ENCODE measurements around the gene YIPF1.
"Not testable (repeated sequence)": the region's sequence is repeated elsewhere in the genome, so short reads cannot be mapped to it uniquely, and the experiment has no call there.

Gene YIPF1

DNA sequence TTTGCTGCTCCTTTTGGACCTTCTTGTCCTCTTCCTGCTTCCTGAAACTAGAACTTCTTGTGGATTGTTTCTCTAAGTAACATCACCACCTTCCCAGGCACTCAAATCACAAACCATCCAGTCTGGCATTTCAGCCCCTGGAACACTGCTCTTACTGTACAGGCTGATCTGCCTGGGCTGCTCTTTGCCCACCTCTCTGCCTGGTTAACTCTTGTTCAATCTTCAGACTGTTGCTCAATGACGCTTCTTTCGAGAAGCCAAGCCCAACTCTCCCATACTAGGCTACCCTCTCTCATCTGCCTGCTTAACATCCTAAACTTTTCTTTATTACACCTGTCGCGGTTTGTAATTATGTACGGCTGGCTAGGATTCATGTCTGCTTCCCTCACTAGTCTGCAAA, 5.0 kb upstream of the YIPF1 start:
- no peaks in the 10 kb centered on the region for H3K36me3 ChIP-seq (ENCODE audit: control insufficient read depth, insufficient read depth, low read length)

DNA sequence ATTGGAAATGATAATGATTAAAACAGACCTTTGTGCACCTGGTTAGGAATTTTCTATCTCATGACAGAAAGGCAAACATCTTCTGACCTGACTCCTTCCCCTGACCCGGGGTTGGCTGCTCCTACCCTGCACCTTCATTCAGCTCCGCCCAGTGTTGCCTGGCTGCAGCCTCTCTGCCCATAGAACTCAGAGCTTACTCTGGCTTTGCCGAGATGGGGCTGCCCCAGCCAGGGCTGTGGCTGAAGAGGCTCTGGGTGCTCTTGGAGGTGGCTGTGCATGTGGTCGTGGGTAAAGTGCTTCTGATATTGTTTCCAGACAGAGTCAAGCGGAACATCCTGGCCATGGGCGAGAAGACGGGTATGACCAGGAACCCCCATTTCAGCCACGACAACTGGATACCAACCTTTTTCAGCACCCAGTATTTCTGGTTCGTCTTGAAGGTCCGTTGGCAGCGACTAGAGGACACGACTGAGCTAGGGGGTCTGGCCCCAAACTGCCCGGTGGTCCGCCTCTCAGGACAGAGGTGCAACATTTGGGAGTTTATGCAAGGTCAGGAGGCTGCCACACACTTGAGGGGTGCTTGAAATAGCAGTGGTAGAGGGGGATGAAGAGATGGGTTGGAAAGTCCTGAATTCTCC, 4.5 kb upstream of the YIPF1 start, which contains the start of gene DIO1:
TSS of gene DIO1 (plus strand) at position 189 of the 638 bp plus-strand sequence. CDS start at position 213, 24 bp downstream.
- no peaks in the 10 kb centered on the region for H3K9me3 ChIP-seq (ENCODE audit: control insufficient read depth, insufficient read depth, low read length)
- no peaks in the 10 kb centered on the region for H3K27me3 ChIP-seq (ENCODE audit: control insufficient read depth, insufficient read depth, low read length)
- WGBS (ENCODE audit: insufficient coverage, insufficient read length) = no CpG with 5 or more reads among the region's 14 CpGs
- no peaks in the 10 kb centered on the region for H3K4me1 ChIP-seq (ENCODE audit: control insufficient read depth, insufficient read depth, low read length)
- H3K36me3 ChIP-seq (ENCODE audit: control insufficient read depth, insufficient read depth, low read length) = no peaks in the 10 kb centered on the region
- no peak for DNase-seq (ENCODE audit: low read depth, low spot score)
- H3K27ac ChIP-seq (ENCODE audit: low read length) = no peak within 1 kb of the TSS
- no peak within 1 kb of the TSS for H3K4me3 ChIP-seq (ENCODE audit: low read length)

More for the DNA sequence above, 5.0 kb upstream of the YIPF1 start:
- Histone ChIP-seq H3K9me3 (ENCODE audit: control insufficient read depth, insufficient read depth, low read length) (no peaks in the 10 kb centered on the region), H3K4me1 (ENCODE audit: control insufficient read depth, insufficient read depth, low read length) (no peaks in the 10 kb centered on the region), H3K27me3 (ENCODE audit: control insufficient read depth, insufficient read depth, low read length) (no peaks in the 10 kb centered on the region), H3K27ac (ENCODE audit: low read length) (no peak overlapping the region), H3K4me3 (ENCODE audit: low read length) (no peak overlapping the region)
- WGBS (ENCODE audit: insufficient coverage, insufficient read length) = no CpG with 5 or more reads among the region's 5 CpGs
- DNase-seq (ENCODE audit: low read depth, low spot score) = no peak

DNA sequence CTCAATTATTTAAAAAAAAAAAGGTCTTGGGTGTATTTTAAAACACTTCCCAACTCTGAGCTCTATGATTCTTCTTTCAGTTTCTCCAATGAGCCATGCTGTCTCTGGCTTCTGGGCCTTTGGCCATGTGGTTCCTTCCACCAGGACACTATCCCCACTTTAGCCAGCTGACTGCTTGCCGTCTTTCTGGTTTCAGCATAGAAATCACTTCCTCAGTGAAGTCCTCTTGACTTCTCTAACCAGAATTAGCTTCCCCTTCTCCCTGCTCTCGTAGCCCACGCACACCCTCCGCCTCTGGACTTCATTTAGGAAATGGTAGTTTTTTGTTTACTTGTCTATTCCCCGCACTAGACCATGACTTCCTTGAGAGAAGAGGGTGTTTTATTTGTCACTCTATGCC, 3.3 kb upstream of the YIPF1 start:
- Histone ChIP-seq H3K4me3 (ENCODE audit: low read length) (no peak overlapping the region), H3K27ac (ENCODE audit: low read length) (no peak overlapping the region), H3K4me1 (ENCODE audit: control insufficient read depth, insufficient read depth, low read length) (no peaks in the 10 kb centered on the region), H3K27me3 (ENCODE audit: control insufficient read depth, insufficient read depth, low read length) (no peaks in the 10 kb centered on the region), H3K9me3 (ENCODE audit: control insufficient read depth, insufficient read depth, low read length) (no peaks in the 10 kb centered on the region), H3K36me3 (ENCODE audit: control insufficient read depth, insufficient read depth, low read length) (no peaks in the 10 kb centered on the region)
- no CpG with 5 or more reads among the region's 5 CpGs for WGBS (ENCODE audit: insufficient coverage, insufficient read length)
- DNase-seq (ENCODE audit: low read depth, low spot score) = no peak

DNA sequence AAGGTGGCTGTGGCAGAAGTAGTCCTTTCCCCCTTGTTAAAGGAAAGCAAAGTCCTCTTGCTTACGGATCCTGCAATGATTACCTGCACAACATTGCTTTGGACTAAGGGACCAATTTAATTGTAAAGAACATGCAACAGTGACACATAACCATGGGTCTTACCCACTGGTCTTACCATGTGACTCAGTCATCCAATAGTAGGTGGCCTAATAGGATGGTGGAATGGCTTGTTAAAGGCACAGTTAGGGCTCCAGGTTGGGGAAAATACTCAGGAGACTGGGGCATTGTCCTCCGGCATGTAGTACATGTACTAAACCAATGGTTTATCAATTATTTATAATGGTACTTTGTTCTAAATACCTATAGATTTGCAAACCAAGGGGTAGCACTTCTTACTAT, 2.1 kb upstream of the YIPF1 start:
- WGBS (ENCODE audit: insufficient coverage, insufficient read length) = no CpG with 5 or more reads among the region's 2 CpGs
- H3K27ac ChIP-seq (ENCODE audit: low read length) = no peak overlapping the region
- no peaks in the 10 kb centered on the region for H3K4me1 ChIP-seq (ENCODE audit: control insufficient read depth, insufficient read depth, low read length)

DNA sequence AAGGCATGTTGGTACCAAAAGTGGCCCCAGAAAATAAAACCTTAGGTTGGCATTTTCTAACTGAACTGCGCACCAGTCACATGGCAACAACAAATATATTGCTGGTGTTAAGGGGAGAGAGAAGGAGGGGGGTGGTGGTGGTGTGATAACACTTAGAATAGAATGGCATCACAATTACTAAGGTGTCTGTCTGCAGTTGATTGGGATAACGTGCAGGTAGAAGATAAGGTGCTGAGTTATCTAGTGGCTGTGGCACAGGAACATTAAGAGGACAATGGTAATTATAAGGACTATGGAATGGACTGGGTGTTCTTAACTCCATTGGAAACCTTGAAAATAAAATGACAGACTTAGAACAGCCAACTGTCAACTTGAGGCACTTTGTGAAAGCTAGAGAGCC, 1.4 kb upstream of the YIPF1 start:
- H3K36me3 ChIP-seq (ENCODE audit: control insufficient read depth, insufficient read depth, low read length) = no peaks in the 10 kb centered on the region
- no peak overlapping the region for H3K27ac ChIP-seq (ENCODE audit: low read length)
- H3K4me3 ChIP-seq (ENCODE audit: low read length) = no peak overlapping the region
- no peaks in the 10 kb centered on the region for H3K4me1 ChIP-seq (ENCODE audit: control insufficient read depth, insufficient read depth, low read length)
- WGBS (ENCODE audit: insufficient coverage, insufficient read length) = no CpG with 5 or more reads among the region's 2 CpGs
- H3K27me3 ChIP-seq (ENCODE audit: control insufficient read depth, insufficient read depth, low read length) = no peaks in the 10 kb centered on the region
- no peaks in the 10 kb centered on the region for H3K9me3 ChIP-seq (ENCODE audit: control insufficient read depth, insufficient read depth, low read length)
- DNase-seq (ENCODE audit: low read depth, low spot score) = no peak

More for the DNA sequence above, 2.1 kb upstream of the YIPF1 start:
- H3K27me3 ChIP-seq (ENCODE audit: control insufficient read depth, insufficient read depth, low read length) = no peaks in the 10 kb centered on the region
- no peaks in the 10 kb centered on the region for H3K36me3 ChIP-seq (ENCODE audit: control insufficient read depth, insufficient read depth, low read length)
- DNase-seq (ENCODE audit: low read depth, low spot score) = no peak
- no peak overlapping the region for H3K4me3 ChIP-seq (ENCODE audit: low read length)
- H3K9me3 ChIP-seq (ENCODE audit: control insufficient read depth, insufficient read depth, low read length) = no peaks in the 10 kb centered on the region

DNA sequence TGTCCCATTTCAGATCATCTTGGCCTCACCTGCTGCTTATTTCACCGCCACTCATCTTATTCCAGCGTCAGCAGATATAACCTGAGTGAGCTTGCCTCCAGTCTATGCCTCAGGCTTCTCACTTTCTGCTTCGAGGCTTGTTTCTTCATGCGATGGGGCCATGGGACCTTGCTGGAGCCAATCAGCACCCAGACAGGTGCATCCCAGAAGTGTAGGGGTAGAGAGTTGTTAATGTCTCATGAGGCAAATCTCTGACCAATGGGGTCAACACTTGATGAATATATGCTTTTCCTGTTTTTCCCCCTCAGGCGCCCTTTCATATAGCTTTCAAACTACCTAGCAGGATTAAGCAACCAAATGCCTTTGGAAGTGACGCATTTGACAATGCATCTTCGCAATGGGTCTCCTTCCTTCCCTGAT, 935 bp upstream of the YIPF1 start:
- Histone ChIP-seq H3K27me3 (ENCODE audit: control insufficient read depth, insufficient read depth, low read length) (no peaks in the 10 kb centered on the region), H3K4me3 (ENCODE audit: low read length) (no peak overlapping the region), H3K27ac (ENCODE audit: low read length) (no peak overlapping the region), H3K9me3 (ENCODE audit: control insufficient read depth, insufficient read depth, low read length) (no peaks in the 10 kb centered on the region), H3K4me1 (ENCODE audit: control insufficient read depth, insufficient read depth, low read length) (no peaks in the 10 kb centered on the region), H3K36me3 (ENCODE audit: control insufficient read depth, insufficient read depth, low read length) (no peaks in the 10 kb centered on the region)
- no CpG with 5 or more reads among the region's 7 CpGs for WGBS (ENCODE audit: insufficient coverage, insufficient read length)
- DNase-seq (ENCODE audit: low read depth, low spot score) = no peak

DNA sequence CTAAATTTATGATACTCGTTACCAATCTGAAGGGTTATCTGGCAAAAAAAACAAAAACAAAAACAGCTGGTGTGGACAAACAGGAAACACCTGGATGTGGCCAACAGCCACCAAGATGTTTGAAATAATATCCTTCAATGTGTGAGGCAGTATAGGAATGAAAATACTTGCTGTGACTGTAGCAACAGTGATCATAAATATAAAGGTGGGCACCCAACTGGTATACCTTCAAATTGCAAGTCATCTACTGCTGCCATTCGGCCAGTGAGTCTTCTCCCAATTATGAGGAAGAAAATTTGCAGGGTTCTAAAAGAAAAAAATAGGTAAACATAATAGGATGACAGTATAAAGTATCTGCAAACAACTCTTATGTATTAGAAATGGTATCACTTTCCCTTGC, 916 bp downstream of the YIPF1 start:
- Histone ChIP-seq H3K27me3 (ENCODE audit: control insufficient read depth, insufficient read depth, low read length) (no peaks in the 10 kb centered on the region), H3K36me3 (ENCODE audit: control insufficient read depth, insufficient read depth, low read length) (no peaks in the 10 kb centered on the region), H3K27ac (ENCODE audit: low read length) (no peak overlapping the region), H3K4me1 (ENCODE audit: control insufficient read depth, insufficient read depth, low read length) (no peaks in the 10 kb centered on the region), H3K9me3 (ENCODE audit: control insufficient read depth, insufficient read depth, low read length) (no peaks in the 10 kb centered on the region), H3K4me3 (ENCODE audit: low read length) (no peak overlapping the region)
- WGBS (ENCODE audit: insufficient coverage, insufficient read length) = no CpG with 5 or more reads among the region's 2 CpGs
- DNase-seq (ENCODE audit: low read depth, low spot score) = no peak

DNA sequence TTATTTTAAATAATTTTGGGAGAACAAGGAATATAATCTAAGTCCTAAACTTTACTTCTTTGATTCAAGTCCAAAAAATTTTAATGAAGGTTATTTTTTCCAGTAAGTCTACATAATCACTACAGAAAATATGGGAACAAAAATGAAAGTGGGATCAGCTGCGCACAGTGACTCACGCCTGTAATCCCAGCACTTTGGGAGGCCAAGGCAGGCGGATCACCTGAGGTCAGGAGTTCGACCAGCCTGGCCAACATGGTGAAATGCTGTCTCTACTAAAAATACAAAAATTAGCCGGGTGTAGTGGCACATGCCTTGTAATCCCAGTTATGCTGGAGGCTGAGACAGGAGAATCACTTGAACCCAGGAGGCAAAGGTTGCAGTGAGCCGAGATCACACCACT, 6.0 kb downstream of the YIPF1 start:
- not testable (repeated sequence) for H3K4me3 ChIP-seq (ENCODE audit: low read length); H3K27ac ChIP-seq (ENCODE audit: low read length); H3K36me3 ChIP-seq (ENCODE audit: control insufficient read depth, insufficient read depth, low read length); H3K9me3 ChIP-seq (ENCODE audit: control insufficient read depth, insufficient read depth, low read length); H3K27me3 ChIP-seq (ENCODE audit: control insufficient read depth, insufficient read depth, low read length); DNase-seq (ENCODE audit: low read depth, low spot score); H3K4me1 ChIP-seq (ENCODE audit: control insufficient read depth, insufficient read depth, low read length)
- WGBS (ENCODE audit: insufficient coverage, insufficient read length) = no CpG with 5 or more reads among the region's 6 CpGs

DNA sequence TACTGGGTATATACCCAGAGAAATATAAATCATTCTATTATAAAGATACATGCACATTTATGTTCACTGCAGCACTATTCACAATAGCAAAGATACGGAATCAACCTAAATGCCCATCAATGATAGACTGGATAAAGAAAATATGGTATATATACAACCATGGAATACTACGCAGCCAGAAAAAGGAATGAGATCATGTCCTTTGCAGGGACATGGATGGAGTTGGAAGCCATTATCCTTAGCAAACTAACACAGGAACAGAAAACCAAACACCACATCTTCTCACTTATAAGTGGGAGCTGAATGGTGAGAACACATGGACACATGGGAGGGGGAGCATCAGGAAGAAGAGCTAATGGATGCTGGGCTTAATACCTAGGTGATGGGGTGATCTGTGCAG, 7.7 kb downstream of the YIPF1 start:
- not testable (repeated sequence) for H3K36me3 ChIP-seq (ENCODE audit: control insufficient read depth, insufficient read depth, low read length); H3K9me3 ChIP-seq (ENCODE audit: control insufficient read depth, insufficient read depth, low read length); H3K4me1 ChIP-seq (ENCODE audit: control insufficient read depth, insufficient read depth, low read length); H3K4me3 ChIP-seq (ENCODE audit: low read length); DNase-seq (ENCODE audit: low read depth, low spot score); H3K27me3 ChIP-seq (ENCODE audit: control insufficient read depth, insufficient read depth, low read length); H3K27ac ChIP-seq (ENCODE audit: low read length)
- no CpG with 5 or more reads among the region's 2 CpGs for whole genome bisulfite sequencing (ENCODE audit: insufficient coverage, insufficient read length)

DNA sequence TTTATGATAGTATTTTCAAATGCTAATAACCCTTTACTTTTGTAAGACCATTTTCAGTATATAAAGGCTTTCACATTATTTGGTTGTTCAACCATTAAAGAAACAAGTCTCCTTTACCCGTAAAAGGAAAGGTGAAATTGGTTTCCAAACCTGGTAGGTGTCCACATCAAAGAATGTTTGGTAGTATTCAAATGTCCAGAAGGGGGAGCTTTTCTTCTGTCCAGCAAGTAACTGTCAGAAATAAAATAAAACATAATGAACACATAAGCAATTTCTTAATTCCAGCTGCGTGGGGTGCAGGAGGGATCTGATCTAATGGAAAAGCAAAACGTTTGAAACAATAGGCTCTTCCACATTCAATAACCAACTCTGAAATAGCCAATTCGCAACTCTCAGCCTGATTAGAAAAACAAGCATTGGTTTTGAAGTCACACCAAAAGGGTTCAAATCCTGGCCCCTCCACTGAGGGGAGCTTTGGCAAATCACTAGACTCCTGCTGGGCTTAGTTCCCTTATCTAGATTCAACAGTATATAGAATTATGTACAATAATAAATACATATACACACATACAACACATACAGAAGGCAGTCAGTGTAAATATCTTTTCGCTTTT, 11.0 kb downstream of the YIPF1 start:
- WGBS (ENCODE audit: insufficient coverage, insufficient read length) = no CpG with 5 or more reads among the region's 5 CpGs

DNA sequence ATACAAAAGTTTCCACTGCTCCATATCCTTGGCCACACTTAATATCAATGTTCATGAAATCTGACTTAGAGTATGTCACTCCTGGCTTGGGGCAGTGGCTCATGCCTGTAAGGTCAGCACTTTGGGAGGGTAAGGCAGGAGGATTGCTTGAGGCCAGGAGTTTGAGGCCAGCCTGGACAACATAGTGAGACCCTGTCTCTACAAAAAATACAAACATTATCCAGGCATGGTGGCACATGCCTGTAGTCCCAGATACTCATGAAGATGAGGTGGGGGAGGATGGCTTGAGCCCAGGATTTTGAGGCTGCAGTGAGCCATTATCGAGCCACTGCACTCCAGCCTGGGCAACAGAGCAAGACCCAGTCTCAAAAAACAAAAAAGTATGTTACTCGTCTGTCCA, 14.4 kb downstream of the YIPF1 start:
- H3K27ac ChIP-seq (ENCODE audit: low read length); H3K4me3 ChIP-seq (ENCODE audit: low read length); DNase-seq (ENCODE audit: low read depth, low spot score); H3K4me1 ChIP-seq (ENCODE audit: control insufficient read depth, insufficient read depth, low read length); H3K27me3 ChIP-seq (ENCODE audit: control insufficient read depth, insufficient read depth, low read length); H3K36me3 ChIP-seq (ENCODE audit: control insufficient read depth, insufficient read depth, low read length); H3K9me3 ChIP-seq (ENCODE audit: control insufficient read depth, insufficient read depth, low read length): not testable (repeated sequence)
- WGBS (ENCODE audit: insufficient coverage, insufficient read length) = no CpG with 5 or more reads among the region's 2 CpGs

More for the DNA sequence above, 11.0 kb downstream of the YIPF1 start:
- Histone ChIP-seq H3K4me3 (ENCODE audit: low read length) (no peak overlapping the region), H3K9me3 (ENCODE audit: control insufficient read depth, insufficient read depth, low read length) (no peaks in the 10 kb centered on the region), H3K27me3 (ENCODE audit: control insufficient read depth, insufficient read depth, low read length) (no peaks in the 10 kb centered on the region), H3K36me3 (ENCODE audit: control insufficient read depth, insufficient read depth, low read length) (no peaks in the 10 kb centered on the region; the same call in 1 of the 2 replicates), H3K27ac (ENCODE audit: low read length) (no peak overlapping the region), H3K4me1 (ENCODE audit: control insufficient read depth, insufficient read depth, low read length) (no peaks in the 10 kb centered on the region)
- DNase-seq (ENCODE audit: low read depth, low spot score) = no peak
